Panc1 (cell line): ENCODE data around the gene CYP3A4.

Source experiments
- POLR2AphosphoS5 ChIP-seq: IDR thresholded peaks from 2 replicates; pipeline ENCODE4 v1.6.1; 2012; ENCODE audit warnings: mild to moderate bottlenecking, low read depth, low read length, moderate library complexity
- SIN3A ChIP-seq: IDR thresholded peaks from 2 replicates; pipeline ENCODE4 v1.6.1; 2012; ENCODE audit warnings: low read depth, mild to moderate bottlenecking, low read length, moderate library complexity, borderline replicate concordance; ENCODE audit not compliant: insufficient read depth
- TCF7L2 ChIP-seq: IDR thresholded peaks from 2 replicates; pipeline ENCODE4 v1.6.1; 2011; ENCODE audit warnings: mild to moderate bottlenecking, low read depth, low read length, inconsistent platforms
- TF ChIP-seq, protein P1 (sequence below): fragments of 450-650 bp; IDR thresholded peaks from 2 replicates; pipeline ENCODE4 v1.5.1; 2017; ENCODE audit warnings: mild to moderate bottlenecking

DNA sequence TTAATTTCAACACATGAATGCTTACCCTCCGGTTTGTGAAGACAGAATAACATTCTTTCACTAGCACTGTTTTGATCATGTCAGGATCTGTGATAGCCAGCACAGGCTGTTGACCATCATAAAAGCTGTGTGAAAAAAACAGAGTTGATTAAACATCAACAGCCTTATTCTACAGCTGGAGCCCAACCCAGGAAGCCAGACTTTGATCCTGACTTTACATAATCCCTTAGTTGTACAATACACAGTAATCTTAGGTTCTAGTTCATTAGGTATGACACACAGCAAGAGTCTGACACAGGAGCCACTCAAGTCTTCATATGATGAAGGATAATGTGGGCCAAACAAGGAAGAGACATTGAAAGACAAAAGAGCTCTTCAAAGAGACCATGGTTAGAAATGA, 11.4 kb downstream of the CYP3A4 start:
- TF ChIP-seq, protein P1, sequence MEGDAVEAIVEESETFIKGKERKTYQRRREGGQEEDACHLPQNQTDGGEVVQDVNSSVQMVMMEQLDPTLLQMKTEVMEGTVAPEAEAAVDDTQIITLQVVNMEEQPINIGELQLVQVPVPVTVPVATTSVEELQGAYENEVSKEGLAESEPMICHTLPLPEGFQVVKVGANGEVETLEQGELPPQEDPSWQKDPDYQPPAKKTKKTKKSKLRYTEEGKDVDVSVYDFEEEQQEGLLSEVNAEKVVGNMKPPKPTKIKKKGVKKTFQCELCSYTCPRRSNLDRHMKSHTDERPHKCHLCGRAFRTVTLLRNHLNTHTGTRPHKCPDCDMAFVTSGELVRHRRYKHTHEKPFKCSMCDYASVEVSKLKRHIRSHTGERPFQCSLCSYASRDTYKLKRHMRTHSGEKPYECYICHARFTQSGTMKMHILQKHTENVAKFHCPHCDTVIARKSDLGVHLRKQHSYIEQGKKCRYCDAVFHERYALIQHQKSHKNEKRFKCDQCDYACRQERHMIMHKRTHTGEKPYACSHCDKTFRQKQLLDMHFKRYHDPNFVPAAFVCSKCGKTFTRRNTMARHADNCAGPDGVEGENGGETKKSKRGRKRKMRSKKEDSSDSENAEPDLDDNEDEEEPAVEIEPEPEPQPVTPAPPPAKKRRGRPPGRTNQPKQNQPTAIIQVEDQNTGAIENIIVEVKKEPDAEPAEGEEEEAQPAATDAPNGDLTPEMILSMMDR = no peak
- no peak for TF ChIP-seq TCF7L2
- no peak for TF ChIP-seq POLR2AphosphoS5
- no peak for TF ChIP-seq SIN3A
